Lung (tissue), 12 donors: ENCODE data around the gene MAD2L1BP. TPM values are rescaled to one million over a fixed set of nuclear protein-coding genes. Genes with fewer than 3 reads are reported as not detected.
"Not testable (repeated sequence)": the region's sequence is repeated elsewhere in the genome, so short reads cannot be mapped to it uniquely, and the experiment has no call there.

Source experiments
- ATAC-seq: fragments of 200-7000 bp; cut with Tn5 transposase; one replicate; pipeline ENCODE4 v1.9.1; 2020; ENCODE audit warnings: moderate number of reproducible peaks; ENCODE audit not compliant: insufficient read depth, low FRiP score
- DNase-seq, 3 donors: peaks; one replicate each; pipeline ENCODE4 v3.0.0-alpha.2; 2013 to 2017
- H3K27ac ChIP-seq, 2 donors: one replicate each; pipeline ENCODE4 v1.5.1; 2013; ENCODE audit warnings: mild to moderate bottlenecking in 2 of 2, moderate library complexity in 2 of 2, control low read depth in 1 of 2, inconsistent platforms in 1 of 2, low read depth in 1 of 2, low read length in 1 of 2
- H3K27me3 ChIP-seq, 3 donors: one replicate each; pipeline ENCODE4 v1.5.1; 2013; ENCODE audit warnings: low read length in 2 of 3; ENCODE audit not compliant: control insufficient read depth in 3 of 3, insufficient read depth in 3 of 3
- H3K36me3 ChIP-seq, 4 donors: one replicate each; pipeline ENCODE4 v1.5.1; 2013; ENCODE audit warnings: low read length in 4 of 4, mild to moderate bottlenecking in 1 of 4, moderate library complexity in 1 of 4; ENCODE audit not compliant: control insufficient read depth in 4 of 4, insufficient read depth in 4 of 4
- H3K4me1 ChIP-seq, 5 donors: one replicate each; pipeline ENCODE4 v1.5.1; 2013; ENCODE audit warnings: low read length in 5 of 5, mild to moderate bottlenecking in 2 of 5, moderate library complexity in 1 of 5; ENCODE audit not compliant: control insufficient read depth in 5 of 5, insufficient read depth in 5 of 5
- H3K4me3 ChIP-seq: one replicate; pipeline ENCODE4 v1.5.1; 2013; ENCODE audit warnings: mild to moderate bottlenecking, control low read depth, moderate library complexity
- H3K9ac ChIP-seq, 2 donors: one replicate each; pipeline ENCODE4 v1.5.1; 2013; ENCODE audit warnings: low read length in 2 of 2, control low read depth in 1 of 2; ENCODE audit not compliant: insufficient read depth in 1 of 2
- H3K9me3 ChIP-seq, 4 donors: one replicate each; pipeline ENCODE4 v1.5.1; 2013; ENCODE audit warnings: low read length in 3 of 4, mild to moderate bottlenecking in 1 of 4, moderate library complexity in 1 of 4; ENCODE audit not compliant: control insufficient read depth in 4 of 4, insufficient read depth in 3 of 4
- WGBS, 2 donors: extraction: QIAGEN DNeasy Blood & Tissue Kit; methylation state at CpG; one replicate each; pipeline ENCODE4 v1.1.7; 2013; 5-methylcytosine and 5-hydroxymethylcytosine counted together
- polyA plus RNA-seq, 2 donors: library from polyadenylated mRNA; stranded (reverse); fragments of 200-250 nt; gene quantifications; one replicate each; pipeline ENCODE4 v1.2.1, GENCODE V29; 2013
- total RNA-seq, 2 donors: library from RNA; depleted of rRNA in 1 of 2; stranded (reverse); fragments of >200 nt in 1 of 2; gene quantifications; one replicate each; pipeline ENCODE4 v1.2.1, GENCODE V29; 2014 to 2021
- TF ChIP-seq, protein P1 (sequence below): IDR thresholded peaks from 2 replicates; pipeline ENCODE4 v1.5.1; 2012; ENCODE audit warnings: mild to moderate bottlenecking; ENCODE audit errors: control extremely low read depth, extremely low read depth
- donor health status: control.
- donor health status: control.
- donor health status: Bipolar disorder and iron deficiency.
- donor health status: healthy.
- donor health status: DM: yes; HTN: yes; CAD: no.

The MAD2L1BP gene
- total and polyA plus RNA-seq, 4 donors = 14.9 to 29.3 (median 18.8) TPM

DNA sequence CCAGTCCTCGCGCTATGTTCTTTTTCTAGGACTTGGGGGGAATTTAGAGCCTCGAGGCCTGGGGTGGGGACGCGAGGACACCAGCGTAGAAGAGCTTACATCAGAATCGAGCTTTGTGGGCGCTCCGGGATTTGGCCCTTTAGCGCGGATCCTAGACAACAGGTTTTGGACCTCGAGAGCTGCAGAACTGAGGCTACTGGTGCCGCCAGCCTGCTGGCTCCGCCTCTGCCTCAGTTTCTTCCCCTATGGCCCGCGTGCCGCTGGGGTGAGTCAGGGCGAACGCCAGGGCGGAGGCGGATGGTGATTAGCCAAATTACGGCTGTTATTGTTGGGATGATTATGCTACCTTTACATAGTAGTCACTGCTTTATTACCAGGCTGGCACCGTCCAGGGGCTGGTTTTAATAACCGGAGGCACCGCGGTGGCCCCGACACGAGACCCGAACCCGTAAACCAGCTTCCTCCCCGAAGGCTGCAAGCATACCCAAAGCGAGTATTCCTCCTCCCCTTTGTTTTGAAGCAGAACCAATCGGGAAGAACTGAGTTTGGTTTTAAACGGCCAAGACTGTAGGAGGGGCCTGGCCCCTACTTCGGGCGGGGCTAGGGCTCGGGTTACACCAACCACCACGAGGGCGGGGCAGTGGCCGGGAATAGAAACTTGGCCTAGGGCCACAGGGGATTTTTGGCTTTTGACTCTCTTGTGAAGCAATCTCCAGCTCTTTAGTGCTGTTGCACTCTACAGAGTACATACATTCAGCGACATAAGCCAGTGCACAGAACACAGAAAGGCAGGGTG is 5.9 kb upstream of the MAD2L1BP start:
- ATAC-seq = peak; percentile 87
- no peaks in the 10 kb centered on the region for H3K9me3 ChIP-seq
- peak overlapping the region; percentile 96 to 99 for H3K27ac ChIP-seq
- no peaks in the 10 kb centered on the region for H3K27me3 ChIP-seq
- H3K36me3 ChIP-seq = peaks cover 4 to 20% (median 12%) of the 10 kb centered on the region in 4 donors
- peaks cover 3 to 25% (median 8%) of the 10 kb centered on the region in 5 donors for H3K4me1 ChIP-seq
- TF ChIP-seq, protein P1, sequence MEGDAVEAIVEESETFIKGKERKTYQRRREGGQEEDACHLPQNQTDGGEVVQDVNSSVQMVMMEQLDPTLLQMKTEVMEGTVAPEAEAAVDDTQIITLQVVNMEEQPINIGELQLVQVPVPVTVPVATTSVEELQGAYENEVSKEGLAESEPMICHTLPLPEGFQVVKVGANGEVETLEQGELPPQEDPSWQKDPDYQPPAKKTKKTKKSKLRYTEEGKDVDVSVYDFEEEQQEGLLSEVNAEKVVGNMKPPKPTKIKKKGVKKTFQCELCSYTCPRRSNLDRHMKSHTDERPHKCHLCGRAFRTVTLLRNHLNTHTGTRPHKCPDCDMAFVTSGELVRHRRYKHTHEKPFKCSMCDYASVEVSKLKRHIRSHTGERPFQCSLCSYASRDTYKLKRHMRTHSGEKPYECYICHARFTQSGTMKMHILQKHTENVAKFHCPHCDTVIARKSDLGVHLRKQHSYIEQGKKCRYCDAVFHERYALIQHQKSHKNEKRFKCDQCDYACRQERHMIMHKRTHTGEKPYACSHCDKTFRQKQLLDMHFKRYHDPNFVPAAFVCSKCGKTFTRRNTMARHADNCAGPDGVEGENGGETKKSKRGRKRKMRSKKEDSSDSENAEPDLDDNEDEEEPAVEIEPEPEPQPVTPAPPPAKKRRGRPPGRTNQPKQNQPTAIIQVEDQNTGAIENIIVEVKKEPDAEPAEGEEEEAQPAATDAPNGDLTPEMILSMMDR = no peak
- peak; percentile 99 to 100 (median 100) for DNase-seq
- H3K4me3 ChIP-seq = peak overlapping the region; percentile 57
- 0% methylated on average over 41 of the region's 41 CpGs for WGBS, 2 donors
- H3K9ac ChIP-seq = peak overlapping the region; percentile 78 to 94

DNA sequence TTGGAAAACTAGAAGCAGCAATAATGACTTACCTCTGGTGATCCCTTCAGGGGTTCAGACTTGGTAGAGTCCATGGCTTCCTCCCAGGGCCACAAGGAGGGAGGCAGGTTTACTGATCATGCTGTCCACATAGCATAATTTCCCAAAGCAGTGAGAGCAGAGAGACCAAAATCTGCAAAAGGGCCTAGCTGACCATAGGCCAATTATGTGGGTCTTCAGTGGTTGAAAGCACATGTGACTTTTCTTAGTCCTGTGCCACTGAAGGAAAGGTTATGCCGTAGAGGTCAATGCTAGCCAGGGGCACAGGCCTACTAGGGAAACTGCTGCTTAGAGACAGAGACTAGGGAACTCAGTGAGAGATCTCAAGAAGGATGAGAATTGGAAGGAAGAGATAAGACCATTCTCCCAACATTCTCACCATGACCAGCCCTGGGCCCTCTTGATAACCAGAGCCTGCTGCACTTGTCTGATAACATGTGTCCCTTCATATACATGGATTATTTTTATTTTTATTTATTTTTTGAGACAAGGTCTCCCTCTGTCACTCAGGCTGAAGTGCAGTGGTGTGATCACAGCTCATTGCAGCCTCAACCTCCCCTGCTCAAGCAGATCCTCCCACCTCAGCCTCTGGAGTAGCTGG is 4.5 kb upstream of the MAD2L1BP start:
- Histone ChIP-seq H3K4me3 (no peak overlapping the region), H3K9ac (no peak overlapping the region), H3K27ac (no peak overlapping the region), H3K4me1 (peaks cover 3 to 30% (median 10%) of the 10 kb centered on the region in 5 donors), H3K27me3 (no peaks in the 10 kb centered on the region), H3K9me3 (no peaks in the 10 kb centered on the region), H3K36me3 (peaks cover 0 to 7% (median under 1%) of the 10 kb centered on the region in 4 donors)
- 95 to 96% methylated on average over 1 of the region's 1 CpG for WGBS, 2 donors
- DNase-seq (peak in 1 of 3 donors; percentile 6), ATAC-seq (no peak)
- TF ChIP-seq, protein P1 = no peak

DNA sequence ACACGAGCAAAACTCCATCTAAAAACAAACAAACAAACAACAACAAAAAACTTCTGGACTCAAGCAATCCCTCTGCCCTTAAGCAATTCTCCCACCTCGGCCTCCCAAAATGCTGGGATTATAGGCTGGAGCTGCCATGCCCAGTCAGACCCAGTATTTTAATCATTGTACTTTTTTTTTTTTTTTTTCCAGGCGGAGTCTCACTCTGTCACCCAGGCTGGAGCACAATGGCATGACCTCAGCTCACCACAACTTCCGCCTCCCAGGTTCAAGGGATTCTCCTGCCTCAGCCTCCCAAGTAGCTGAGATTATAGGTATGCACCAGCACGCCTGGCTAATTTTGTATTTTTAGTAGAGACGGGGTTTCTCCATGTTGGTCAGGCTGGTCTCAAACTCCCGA is 2.6 kb upstream of the MAD2L1BP start:
- 92 to 93% methylated on average over 7 of the region's 7 CpGs for WGBS, 2 donors
- not testable (repeated sequence) for H3K27me3 ChIP-seq, H3K9ac ChIP-seq, H3K4me3 ChIP-seq, DNase-seq, H3K36me3 ChIP-seq, ATAC-seq, H3K27ac ChIP-seq, H3K9me3 ChIP-seq
- H3K4me1 ChIP-seq = peaks cover 4 to 21% (median 11%) of the 10 kb centered on the region in 5 donors

DNA sequence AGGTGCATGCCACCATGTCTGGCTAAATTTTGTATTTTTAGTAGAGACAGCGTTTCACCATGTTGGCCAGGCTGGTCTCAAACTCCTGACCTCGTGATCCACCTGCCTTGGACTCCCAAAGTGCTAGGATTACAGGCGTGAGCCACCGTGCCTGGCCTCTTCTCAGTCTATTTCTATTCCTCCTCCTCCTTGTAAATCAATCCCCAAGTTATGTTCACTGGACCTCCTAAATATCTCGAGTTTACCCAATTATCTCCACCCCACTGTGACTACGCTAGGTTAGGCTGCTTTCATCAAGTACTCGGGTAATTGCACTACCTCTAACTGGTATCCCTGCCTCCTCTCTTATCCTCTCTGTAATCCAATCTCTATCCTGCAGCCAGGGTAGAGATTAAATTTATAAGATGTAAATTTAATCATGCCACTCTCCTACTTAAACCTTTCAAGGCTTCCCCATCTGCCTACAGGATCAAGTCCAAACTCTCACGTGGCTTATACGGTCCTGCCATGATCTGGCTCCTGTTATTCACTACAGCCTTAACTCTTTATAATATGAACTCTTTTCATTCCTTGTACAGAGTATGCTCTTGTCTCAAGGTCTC is 837 bp upstream of the MAD2L1BP start:
- H3K27ac ChIP-seq = peak overlapping the region in 1 of 2 donors; percentile 86

More for the DNA sequence above, 837 bp upstream of the MAD2L1BP start:
- Histone ChIP-seq H3K27me3 (no peaks in the 10 kb centered on the region), H3K9ac (peak overlapping the region in 1 of 2 donors; percentile 73), H3K9me3 (no peaks in the 10 kb centered on the region), H3K4me1 (peaks cover 4 to 17% (median 11%) of the 10 kb centered on the region in 5 donors), H3K4me3 (no peak overlapping the region), H3K36me3 (peaks cover 1 to 9% (median 4%) of the 10 kb centered on the region in 4 donors)
- DNase-seq (no peak), ATAC-seq (no peak)
- 80 to 88% methylated on average over 9 of the region's 9 CpGs for WGBS, 2 donors
- TF ChIP-seq, protein P1 = no peak
